IPS DF 19.7 (cell line): ENCODE data around the gene BCL11A.

Experiments used
- DNase-seq: peaks from one replicate; pipeline ENCODE4 v3.0.0-alpha.2; 2013; ENCODE audit warnings: low read depth, low spot score

BCL11A gene

DNA sequence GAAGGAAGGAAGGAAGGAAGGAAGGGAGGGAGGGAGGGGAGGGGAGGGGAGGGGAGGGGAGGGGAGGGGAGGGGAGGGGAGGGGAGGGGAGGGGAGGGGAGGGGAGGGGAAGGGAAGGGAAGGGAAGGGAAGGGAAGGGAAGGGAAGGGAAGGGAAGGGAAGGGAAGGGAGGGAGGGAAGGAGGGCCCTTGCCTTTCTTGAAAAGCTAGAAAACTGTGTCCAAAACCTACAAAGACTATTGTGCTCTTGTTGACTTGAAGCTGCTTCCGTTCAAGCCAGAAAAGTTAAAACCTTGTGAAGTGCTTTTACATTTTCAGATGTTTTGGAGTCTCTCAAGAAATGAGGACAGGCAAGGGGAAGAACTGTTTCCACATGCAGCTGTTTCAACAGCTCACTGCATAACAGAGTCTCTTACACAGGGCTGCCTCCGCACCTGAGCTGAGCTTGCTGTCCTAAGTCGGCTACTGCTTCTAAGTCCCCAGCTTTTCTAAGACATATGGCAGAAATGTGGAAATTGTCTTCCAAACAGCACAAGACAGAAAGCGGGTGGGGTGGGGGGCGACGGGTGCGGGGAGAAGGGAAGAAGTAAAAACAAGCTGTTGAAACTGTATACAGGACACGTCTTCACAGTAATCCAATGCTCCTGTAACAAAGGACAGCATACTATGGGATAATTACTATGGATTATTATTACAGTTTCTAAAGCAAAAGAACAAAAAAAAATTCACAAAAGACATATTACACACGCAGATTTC, 46.1 kb downstream of the BCL11A start:
- no peak for DNase-seq

GRCh38 chr2:60505880-60506260, 47.6 kb downstream of the BCL11A start:
- no peak for DNase-seq

- no peak for DNase-seq
Measured at GRCh38 chr2:60505240-60505879, 48.1 kb downstream of the BCL11A start.

GRCh38 chr2:60504049-60504448, 49.4 kb downstream of the BCL11A start:
- no peak for DNase-seq

DNA sequence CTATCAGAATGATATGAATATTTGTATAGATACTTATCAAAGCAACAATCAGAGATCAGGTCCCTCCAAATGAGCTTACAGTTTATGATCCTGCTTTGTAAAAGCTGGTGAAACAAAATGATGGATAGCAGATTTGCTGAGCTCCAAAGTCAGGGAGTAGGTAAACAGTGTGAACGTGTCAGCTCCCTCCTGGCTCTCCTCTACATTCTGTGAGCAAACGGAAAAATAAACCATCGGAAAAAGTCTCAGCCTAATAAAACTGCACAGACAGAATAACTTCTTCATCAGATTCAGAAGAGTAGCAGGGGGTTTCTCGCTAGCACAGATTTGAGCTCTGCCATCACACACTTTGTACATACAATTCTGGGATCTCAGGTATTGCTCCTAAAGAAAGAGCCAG, 51.3 kb downstream of the BCL11A start:
- DNase-seq: no peak

GRCh38 chr2:60500861-60501260, 52.6 kb downstream of the BCL11A start:
- no peak for DNase-seq

DNA sequence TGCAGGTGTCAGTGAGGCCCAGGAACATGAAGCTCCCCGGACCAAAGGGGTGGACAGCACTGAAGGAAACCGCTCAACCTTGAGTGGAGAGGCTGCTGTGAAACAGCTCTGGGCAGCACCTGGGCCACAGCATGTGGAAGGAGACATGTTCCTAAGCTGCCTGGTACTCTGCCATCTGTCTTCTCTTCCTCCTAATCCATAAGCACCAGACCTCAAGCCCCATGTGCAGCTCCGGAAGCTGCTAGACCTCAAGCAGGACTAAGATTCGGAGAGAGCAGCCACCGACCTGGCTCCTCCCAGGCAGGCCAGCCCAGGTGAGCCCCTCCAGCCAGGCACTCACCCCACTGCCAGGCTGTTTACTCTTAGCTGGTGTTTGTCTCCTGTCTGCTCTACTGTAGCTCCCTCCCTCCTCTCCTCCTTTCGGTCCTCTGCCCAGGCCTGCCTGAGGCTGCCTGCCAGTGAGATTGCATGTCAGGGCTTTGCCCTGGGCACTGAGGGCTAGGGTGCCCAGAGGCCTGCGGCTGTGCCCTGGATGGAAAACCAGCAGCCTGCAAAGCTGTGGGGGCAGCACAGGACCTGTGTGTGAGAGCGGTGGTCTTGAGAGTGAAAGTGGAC, 53.7 kb downstream of the BCL11A start:
- DNase-seq: no peak

GRCh38 chr2:60498816-60499429, 54.5 kb downstream of the BCL11A start:
- no peak for DNase-seq

- no peak for DNase-seq
Measured at GRCh38 chr2:60498127-60498815, 55.2 kb downstream of the BCL11A start.

DNA sequence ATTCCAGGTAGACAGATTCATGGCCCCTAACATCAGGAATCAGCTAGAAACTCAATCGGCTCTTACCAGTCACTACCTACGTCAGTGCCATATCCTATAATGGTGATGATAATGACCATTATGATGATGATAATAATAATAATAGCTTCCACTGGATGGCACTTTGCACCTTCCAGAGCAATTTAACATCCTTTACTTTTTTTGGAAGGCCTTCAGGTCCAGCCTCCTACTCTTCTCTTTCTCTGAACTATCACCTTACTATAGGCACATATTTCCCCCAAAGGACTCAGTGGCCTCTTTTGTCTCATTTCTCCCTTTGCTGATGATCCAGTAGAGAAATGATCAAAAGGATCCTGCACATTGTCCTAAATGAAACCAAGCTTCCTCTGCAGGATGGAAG, 56.0 kb downstream of the BCL11A start:
- no peak for DNase-seq

- no peak for DNase-seq
Measured at GRCh38 chr2:60496956-60497355, 56.5 kb downstream of the BCL11A start.

DNA sequence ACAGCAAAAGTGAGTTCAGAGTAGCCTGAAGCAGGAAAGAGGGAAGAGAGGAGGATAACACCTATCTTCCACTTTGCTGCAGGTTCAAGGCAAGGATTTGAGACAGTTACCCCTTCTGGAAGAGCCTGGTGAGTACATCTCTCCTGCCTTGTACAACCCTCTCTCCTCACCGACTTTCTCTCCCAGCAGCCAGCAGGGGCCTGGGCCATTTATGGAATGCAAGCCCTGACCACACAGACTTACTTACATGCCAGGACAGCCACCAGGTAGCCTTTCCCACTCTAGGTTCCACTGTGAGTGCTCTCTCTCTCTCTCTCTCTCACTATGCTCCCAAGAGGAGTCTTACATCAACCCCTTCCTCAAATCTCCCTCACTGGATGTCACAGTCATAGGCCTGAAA, 57.0 kb downstream of the BCL11A start:
- DNase-seq: no peak

GRCh38 chr2:60495041-60495625, 58.3 kb downstream of the BCL11A start:
- no peak for DNase-seq

- DNase-seq: no peak
Measured at GRCh38 chr2:60493804-60494387, 59.6 kb downstream of the BCL11A start.

- DNase-seq: no peak
Measured at GRCh38 chr2:60492548-60492947, 60.9 kb downstream of the BCL11A start.

DNA sequence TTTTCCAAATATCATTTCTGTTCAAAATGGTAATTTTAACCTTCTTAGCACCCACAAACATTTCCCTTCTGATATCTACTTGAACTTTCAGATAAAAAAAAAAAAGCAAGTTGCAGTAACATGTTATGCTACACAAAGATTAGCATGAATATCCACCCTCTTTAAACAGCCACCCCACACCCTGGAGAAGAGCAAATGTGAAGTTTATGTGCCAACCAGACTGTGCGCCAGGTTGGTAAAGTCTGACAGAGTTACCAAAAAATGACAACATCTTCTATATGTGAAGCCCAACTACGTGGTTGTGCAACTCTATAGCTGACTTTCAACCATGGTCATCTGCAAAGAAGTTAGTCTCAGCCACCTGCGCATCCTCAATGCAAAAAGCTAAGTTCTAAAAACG, 62.6 kb downstream of the BCL11A start:
- DNase-seq: no peak

DNA sequence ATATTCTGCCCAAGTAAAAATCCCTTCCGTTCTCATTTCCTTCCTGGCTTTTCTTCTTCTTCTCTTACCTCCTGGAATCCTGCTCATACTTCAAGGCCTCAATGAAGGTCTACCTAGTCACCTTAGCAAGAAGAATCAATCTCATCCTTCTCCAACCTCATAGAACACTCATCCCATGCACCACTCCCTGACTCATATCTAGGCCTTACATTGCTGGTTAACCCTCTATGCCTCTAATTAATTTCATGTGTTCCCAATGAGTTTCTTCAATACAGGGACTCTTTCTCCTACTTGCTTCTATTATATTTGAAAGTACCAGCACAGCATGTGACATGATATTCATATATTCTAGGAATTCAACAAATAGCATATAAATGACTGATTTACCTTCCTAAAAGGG, 63.0 kb downstream of the BCL11A start:
- DNase-seq: no peak

DNA sequence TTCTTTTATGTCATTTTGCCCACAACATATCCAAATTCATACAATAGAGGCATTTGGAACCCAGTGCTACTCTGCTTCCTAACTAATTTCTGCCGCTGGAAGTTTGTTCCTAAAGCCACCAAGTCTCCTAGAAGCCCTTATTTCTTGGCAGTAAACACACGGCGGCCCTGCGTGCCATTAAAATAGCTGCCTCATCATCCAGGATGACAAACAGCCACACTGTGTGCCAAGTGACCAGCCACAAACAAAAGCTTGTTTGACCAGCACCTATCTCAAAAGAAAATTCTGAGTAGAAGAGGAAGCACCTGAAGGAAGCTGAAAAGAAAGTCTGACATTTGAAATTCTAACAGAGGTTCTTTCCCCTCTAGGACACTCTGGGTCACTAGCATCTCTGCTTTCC, 64.2 kb downstream of the BCL11A start:
- DNase-seq: no peak

GRCh38 chr2:60488291-60488690, 65.2 kb downstream of the BCL11A start:
- DNase-seq: no peak

DNA sequence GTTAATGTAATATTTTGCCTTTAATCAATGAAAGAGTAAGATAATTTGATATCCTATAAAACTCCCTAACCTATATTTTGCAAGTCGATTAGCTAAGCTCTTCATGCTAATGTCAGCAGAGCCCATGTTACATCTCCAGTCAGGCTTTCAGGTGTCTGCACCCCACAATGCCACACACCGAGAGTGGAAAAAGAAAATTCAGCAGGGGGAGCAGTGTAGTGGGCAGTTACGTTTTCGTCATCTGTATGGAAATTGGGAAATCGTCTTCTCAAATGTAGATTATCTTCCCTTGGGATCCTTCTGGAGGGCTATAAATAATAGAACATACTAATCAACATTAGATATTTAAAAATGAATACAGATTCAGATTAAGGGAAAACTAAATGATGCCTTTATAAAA, 66.3 kb downstream of the BCL11A start:
- DNase-seq: no peak

DNA sequence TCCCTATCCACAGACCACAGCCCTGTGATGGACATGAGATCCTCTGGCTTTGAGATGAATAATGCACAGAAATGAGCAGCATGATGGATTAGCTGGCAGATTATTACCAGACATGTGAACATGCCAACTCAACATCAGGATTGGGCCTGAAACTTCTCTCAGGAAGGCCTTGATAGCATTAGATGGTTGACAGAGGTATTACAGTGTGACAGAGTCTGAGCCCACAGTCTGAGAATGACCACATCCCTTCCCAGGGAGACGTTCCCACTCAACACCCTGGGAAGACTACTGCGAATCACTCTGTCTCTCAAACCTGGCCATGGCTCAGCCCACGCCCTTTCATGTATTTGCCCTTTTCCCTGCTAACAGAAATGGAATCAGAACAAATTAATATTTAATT, 66.9 kb downstream of the BCL11A start:
- no peak for DNase-seq
